GM19025 (cell line): ENCODE data around the gene PVALEF.
A peak's percentile ranks its signal among the peaks of the same experiment; 100 is the strongest.
"Not testable (repeated sequence)": the region's sequence is repeated elsewhere in the genome, so short reads cannot be mapped to it uniquely, and the experiment has no call there.

Experiments used
- ATAC-seq: cut with Tn5 transposase; IDR thresholded peaks from one replicate; pipeline ENCODE4 v1.9.1; 2021; ENCODE audit warnings: mild to moderate bottlenecking, low read depth, moderate library complexity; ENCODE audit not compliant: unreplicated experiment

Gene PVALEF

GRCh38 chr17:81210466-81210865 is 45.2 kb downstream of the PVALEF start:
- ATAC-seq = no peak

DNA sequence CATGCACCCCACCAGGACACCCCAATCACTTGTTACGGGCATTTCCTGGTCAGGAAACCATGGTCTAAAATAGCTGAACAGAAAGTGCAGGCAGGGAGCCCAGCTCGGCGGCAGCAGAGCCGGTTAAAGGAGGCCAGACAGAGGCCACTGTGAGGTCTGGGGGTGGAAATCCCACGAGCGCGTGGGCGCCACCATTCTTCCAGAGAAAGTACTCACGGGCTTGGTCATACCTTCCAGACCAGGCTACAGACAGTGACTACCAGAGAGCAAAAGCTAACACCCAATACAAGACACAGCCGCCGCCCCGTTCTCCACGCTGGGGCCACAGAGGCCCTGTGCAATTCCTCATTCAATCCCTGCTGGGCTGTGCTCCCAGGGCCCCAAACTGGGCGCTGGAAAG is 45.6 kb downstream of the PVALEF start:
- no peak for ATAC-seq

DNA sequence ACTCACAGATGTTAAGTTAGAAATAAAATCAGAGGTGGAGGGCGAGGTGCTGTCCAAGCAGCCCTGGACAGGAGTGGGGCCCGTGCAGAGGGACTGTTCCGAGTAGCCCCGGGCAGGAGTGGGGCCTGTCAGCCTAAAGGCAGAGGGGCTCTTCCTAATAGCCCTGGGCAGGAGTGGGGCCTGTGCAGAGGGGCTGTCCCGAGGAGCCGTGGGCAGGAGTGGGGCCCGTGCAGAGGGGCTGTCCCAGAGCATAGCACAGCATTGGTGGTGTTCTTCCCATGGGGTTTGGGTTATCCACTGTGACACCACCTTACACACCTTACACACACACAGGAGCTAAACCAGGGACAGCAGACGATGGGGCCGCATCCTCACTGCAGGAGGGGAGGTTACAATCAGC is 47.1 kb downstream of the PVALEF start:
- ATAC-seq = no peak

DNA sequence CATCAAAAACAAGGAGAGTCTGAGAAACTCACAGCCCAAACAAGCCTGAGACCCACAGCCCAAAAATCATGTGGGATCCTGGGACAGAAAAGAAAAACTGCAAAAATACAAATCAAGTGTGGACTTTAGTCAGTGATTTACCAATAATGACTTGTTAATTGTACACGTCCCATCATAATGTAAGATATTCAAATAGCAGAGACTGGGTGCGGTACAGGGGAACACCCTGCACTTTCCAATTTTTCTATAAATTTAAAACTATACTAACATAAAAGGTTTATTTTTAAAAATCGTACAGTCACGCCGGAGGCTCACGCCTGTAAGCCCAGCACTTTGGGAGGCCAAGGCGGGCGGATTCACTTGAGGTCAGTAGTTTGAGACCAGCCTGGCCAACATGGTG is 48.7 kb downstream of the PVALEF start:
- no peak for ATAC-seq

DNA sequence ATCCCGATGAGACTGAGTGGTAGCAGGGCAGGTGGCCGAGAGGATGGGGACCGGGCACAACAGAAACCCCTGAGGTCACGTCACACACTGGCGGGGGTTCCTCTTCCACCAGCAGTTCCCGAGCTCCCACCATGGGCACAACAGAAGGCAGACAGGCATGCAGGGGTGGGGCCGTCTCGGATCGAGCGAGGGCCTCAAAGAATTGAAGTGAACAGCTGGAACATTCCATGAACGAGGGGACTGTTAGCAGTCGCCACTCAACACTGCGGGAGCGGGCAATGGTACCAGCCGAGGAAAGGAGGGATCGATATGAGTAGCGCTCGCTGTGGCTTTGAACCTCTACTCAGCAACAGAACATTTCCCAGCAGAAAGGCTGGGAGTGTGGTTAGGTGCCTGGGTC is 52.2 kb downstream of the PVALEF start:
- no peak for ATAC-seq

GRCh38 chr17:81218459-81218858 is 53.2 kb downstream of the PVALEF start:
- no peak for ATAC-seq

GRCh38 chr17:81218991-81219390 is 53.7 kb downstream of the PVALEF start:
- ATAC-seq = no peak

GRCh38 chr17:81219476-81220180 is 54.3 kb downstream of the PVALEF start:
- ATAC-seq = no peak

DNA sequence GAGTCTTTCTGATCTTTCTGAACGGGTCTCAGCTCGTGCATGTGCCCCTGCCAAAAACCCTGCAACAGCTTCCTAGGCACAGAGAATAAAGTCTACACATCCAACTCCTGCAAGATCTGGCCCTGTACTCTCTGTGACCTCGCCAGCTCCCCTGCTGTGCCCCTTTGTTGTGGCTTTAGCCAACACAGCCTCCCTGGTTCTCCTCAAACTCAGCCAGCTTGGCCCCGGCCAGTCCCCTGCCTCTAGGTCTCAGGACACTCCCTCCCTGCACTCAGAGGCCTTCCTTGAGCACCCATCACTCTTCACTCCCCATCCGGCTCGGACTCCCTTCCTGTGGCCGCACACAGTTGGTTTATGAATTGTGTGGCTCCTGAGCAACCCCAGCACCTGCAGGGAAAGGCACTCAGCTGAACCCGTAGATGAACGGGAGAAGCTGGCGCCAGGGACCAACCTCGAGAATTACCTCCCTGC is 56.1 kb downstream of the PVALEF start:
- ATAC-seq = no peak

GRCh38 chr17:81221842-81222619 is 56.7 kb downstream of the PVALEF start:
- no peak for ATAC-seq

DNA sequence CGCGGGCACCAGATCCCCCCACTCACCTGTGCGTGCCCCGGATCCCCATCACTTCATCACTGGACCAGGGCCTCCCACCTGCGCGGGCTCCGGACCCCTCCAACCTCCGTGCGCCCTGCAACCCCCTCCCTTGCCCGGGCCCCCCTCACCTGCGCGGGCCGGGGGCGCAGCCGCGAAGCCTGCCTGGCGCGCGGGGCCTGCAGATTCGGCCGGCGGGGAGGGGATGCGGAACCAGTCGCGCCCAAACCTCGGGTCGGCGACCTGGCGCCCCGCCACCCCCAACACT is 57.3 kb downstream of the PVALEF start:
- ATAC-seq = peak; percentile 2

GRCh38 chr17:81222906-81223761 is 57.8 kb downstream of the PVALEF start, which contains the start of gene CEP131:
Gene CEP131, minus strand, starts transcription at chr17:81222965. Its CDS starts 2,909 bp downstream, at chr17:81220056.
- peak; percentile 97 for ATAC-seq

- ATAC-seq = no peak
These were observed 58.4 kb downstream of the PVALEF start for GRCh38 chr17:81223762-81224130.

DNA sequence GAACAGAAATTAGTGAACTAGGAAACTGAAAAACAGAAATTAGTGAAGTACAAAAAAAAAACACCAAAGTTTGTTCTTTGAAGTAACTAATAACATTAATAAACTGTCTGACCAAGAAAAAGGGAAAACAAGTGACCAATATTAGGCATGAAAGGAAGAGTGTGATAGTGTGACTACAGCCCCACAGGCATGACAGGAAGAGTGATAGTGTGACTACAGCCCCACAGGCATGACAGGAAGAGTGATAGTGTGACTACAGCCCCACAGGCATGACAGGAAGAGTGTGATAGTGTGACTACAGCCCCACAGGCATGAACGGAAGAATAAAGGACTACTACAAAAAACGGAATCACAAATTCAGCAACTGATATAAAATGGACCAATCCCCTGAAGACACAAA is 62.3 kb downstream of the PVALEF start:
- ATAC-seq = not testable (repeated sequence)

- no peak for ATAC-seq
These were observed 63.1 kb downstream of the PVALEF start for GRCh38 chr17:81228420-81228819.

DNA sequence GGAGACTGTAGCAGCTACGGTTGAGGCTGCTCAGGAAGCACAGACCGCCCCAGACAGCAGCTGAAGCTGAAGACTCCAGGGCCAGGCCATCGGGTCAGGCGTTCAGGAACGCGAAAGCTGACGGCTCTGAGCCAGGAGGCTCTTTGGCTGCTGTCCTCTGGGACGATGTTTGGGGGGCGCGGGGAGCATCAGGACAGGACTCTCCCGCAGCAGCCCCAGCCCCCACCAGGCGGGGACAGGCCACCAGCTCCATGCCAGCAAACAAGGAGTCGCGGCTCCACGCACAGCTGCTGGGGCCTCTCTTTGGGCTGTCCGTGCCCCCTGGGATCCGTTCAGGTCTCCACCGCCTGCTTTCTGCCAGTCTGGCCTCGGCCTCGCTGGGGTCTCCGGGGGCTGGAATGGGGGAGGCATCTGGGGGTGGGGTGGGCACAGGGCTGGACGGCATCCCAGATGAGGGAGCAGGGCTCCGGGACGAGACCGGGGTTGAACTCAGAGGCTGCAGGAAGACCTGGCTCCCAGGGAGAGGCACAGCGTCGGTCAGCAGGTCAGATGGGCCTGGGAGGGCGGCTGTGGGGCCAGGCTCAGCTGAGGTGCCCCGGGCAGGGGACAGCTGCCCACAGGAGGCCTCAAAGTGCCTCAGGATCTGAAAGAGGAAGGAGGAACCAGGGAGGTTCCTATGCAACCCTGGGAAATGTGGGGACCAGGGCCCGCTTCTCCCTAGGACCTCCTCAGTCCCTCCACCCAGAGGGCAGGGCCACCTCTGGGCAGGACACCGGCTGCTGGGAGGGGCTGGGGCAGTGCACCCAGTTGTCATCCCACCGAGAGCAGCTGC is 63.7 kb downstream of the PVALEF start:
- ATAC-seq = no peak

- no peak for ATAC-seq
These were observed 64.3 kb downstream of the PVALEF start for GRCh38 chr17:81229666-81229920.

DNA sequence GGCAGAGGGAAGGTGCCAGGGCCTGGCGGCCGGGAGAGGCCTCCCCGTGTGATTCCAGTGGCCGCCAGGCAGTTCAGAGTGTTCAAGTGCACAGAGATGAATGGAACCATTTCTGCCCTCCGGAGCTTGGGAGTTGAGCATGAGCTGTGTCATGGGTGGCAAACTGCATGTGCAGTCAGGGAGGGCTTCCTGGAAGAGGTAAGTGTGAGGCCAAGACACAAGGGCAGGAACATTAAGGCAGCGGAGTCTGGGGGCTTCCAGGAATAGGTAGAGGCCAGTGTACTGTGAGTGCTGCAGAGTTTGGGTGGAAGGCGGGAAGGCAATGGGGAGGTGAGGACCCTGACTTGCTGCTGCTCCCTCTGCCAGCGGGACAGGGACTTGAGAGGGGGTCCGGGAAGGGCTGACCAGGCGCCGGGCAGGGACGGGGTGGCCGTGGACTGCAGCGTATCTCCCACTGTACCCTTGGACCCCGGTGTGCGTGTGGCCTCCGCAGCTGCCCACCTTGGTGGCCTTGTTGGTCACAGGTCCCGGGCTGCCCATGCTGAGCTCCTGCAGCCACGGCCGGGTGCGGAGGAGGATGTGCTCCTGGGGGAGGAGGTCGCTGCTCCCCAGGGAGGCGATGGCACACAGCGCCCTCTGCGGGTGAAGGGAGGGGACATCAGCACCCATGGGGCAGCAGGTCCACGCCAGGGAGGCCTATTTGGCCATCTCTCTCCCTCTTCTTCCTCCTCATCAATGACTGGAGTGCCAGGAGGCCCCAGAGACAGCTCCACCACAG is 64.9 kb downstream of the PVALEF start:
- no peak for ATAC-seq

- no peak for ATAC-seq
These were observed 65.9 kb downstream of the PVALEF start for GRCh38 chr17:81231121-81231645.
